Esophagus squamous epithelium (tissue), 5 donors: ENCODE results near the gene B3GALT5. TPM values are rescaled to one million over a fixed set of nuclear protein-coding genes. Genes with fewer than 3 reads are reported as not detected.

Source experiments
- DNase-seq: peaks from one replicate; lab custom pipeline; 2025; lab: John Stamatoyannopoulos, UW
- H3K27ac ChIP-seq, 4 donors: fragments of 200-600 bp; sonication (generic); one replicate each; pipeline ENCODE4 v1.5.1; 2016 to 2019; ENCODE audit warnings: mild to moderate bottlenecking in 1 of 4
- H3K27me3 ChIP-seq, 4 donors: fragments of 200-600 bp; sonication (generic); 1 replicate in 3 of 4; 2 replicates in 1 of 4; pipeline versions ENCODE4 v1.5.1 to v1.6.0; 2017 to 2021; ENCODE audit warnings: antibody characterized with exemption in 1 of 4
- H3K36me3 ChIP-seq, 3 donors: fragments of 200-600 bp; sonication (generic); one replicate each; pipeline ENCODE4 v1.5.1; 2016 to 2019
- H3K4me1 ChIP-seq, 3 donors: fragments of 200-600 bp; sonication (generic); one replicate each; pipeline ENCODE4 v1.5.1; 2017 to 2019
- H3K4me3 ChIP-seq, 4 donors: fragments of 200-600 bp; sonication (generic); 1 replicate in 3 of 4; 2 replicates in 1 of 4; pipeline ENCODE4 v1.5.1; 2016 to 2019; ENCODE audit warnings: mild to moderate bottlenecking in 2 of 4, moderate library complexity in 1 of 4
- H3K9me3 ChIP-seq, 3 donors: fragments of 200-600 bp; sonication (generic); one replicate each; pipeline ENCODE4 v1.5.1; 2016 to 2019
- CTCF ChIP-seq, 6 experiments: fragments of 450-650 bp in 4 of 6; fragments of 200-600 bp in 2 of 6; sonication (generic) in 2 of 6; IDR thresholded peaks; one replicate each; pipeline ENCODE4 v1.5.1; 2016 to 2019; ENCODE audit warnings: antibody characterized with exemption in 6 of 6, mild to moderate bottlenecking in 4 of 6, moderate library complexity in 4 of 6
- POLR2A ChIP-seq, 4 donors: fragments of 450-650 bp; IDR thresholded peaks; one replicate each; pipeline ENCODE4 v1.6.1; 2017; ENCODE audit warnings: antibody characterized with exemption in 4 of 4, mild to moderate bottlenecking in 4 of 4, moderate library complexity in 3 of 4
- WGBS, 2 donors: methylation state at CpG; one replicate each; pipeline ENCODE4 v1.1.5; 2018; 5-methylcytosine and 5-hydroxymethylcytosine counted together
- intact Hi-C: fragments of 100-400 bp; cut with DNase I; formaldehyde crosslinking; loops from one replicate; pipeline ENCODE4 v1.15.0; 2022
- total RNA-seq, 4 donors: library from RNA; depleted of rRNA; stranded (reverse); fragments of >200 nt; gene quantifications; one replicate each; pipeline ENCODE4 v1.1.0, GENCODE V29; 2016
- donor health status: DM: yes; HTN: yes; CAD: no.

The B3GALT5 gene
- total RNA-seq, 4 donors from 2014 or later = 0.19 to 2.6 (median 0.64) TPM

GRCh38 chr21:39671986-39672385 is 59.2 kb downstream of the B3GALT5 start:
- H3K27ac ChIP-seq = no peak overlapping the region
- intact Hi-C loops = no loop called here
- 82 to 86% methylated on average over 7 to 8 of the region's 8 CpGs for WGBS, 2 donors
- peaks cover 0 to 22% (median 0%) of the 10 kb centered on the region in 4 donors for H3K27me3 ChIP-seq
- no peaks in the 10 kb centered on the region for H3K9me3 ChIP-seq
- peaks cover 3 to 18% (median 10%) of the 10 kb centered on the region in 3 donors for H3K4me1 ChIP-seq
- H3K36me3 ChIP-seq = no peaks in the 10 kb centered on the region
- no peak overlapping the region for H3K4me3 ChIP-seq
- no peak for TF ChIP-seq POLR2A (IDR thresholded peaks at IDR 0.05)
- TF ChIP-seq CTCF (IDR thresholded peaks at IDR 0.05) = no peak
- no peak for DNase-seq

GRCh38 chr21:39673163-39673562 is 60.4 kb downstream of the B3GALT5 start:
- DNase-seq = no peak

GRCh38 chr21:39673736-39674135 is 61.0 kb downstream of the B3GALT5 start:
- 70 to 79% methylated on average over 10 to 11 of the region's 11 CpGs for WGBS, 2 donors
- no peak for DNase-seq
- H3K9me3 ChIP-seq = no peaks in the 10 kb centered on the region
- H3K27me3 ChIP-seq = peaks cover 0 to 10% (median 0%) of the 10 kb centered on the region in 4 donors
- no peak overlapping the region for H3K27ac ChIP-seq
- no peak overlapping the region for H3K4me3 ChIP-seq
- H3K36me3 ChIP-seq = no peaks in the 10 kb centered on the region
- peaks cover 3 to 20% (median 11%) of the 10 kb centered on the region in 3 donors for H3K4me1 ChIP-seq
- TF ChIP-seq POLR2A (IDR thresholded peaks at IDR 0.05) (no peak), CTCF (IDR thresholded peaks at IDR 0.05) (no peak)
- intact Hi-C loops = no loop called here

More at GRCh38 chr21:39673163-39673562, 60.4 kb downstream of the B3GALT5 start:
- Histone ChIP-seq H3K4me3 (no peak overlapping the region), H3K27ac (no peak overlapping the region), H3K36me3 (no peaks in the 10 kb centered on the region), H3K4me1 (peaks cover 3 to 20% (median 11%) of the 10 kb centered on the region in 3 donors), H3K9me3 (no peaks in the 10 kb centered on the region), H3K27me3 (peaks cover 0 to 16% (median 0%) of the 10 kb centered on the region in 4 donors)
- intact Hi-C loops = no loop called here
- WGBS, 2 donors = 91 to 92% methylated on average over 5 to 7 of the region's 9 CpGs
- TF ChIP-seq POLR2A (IDR thresholded peaks at IDR 0.05) (no peak), CTCF (IDR thresholded peaks at IDR 0.05) (no peak)

GRCh38 chr21:39674801-39675200 is 62.1 kb downstream of the B3GALT5 start:
- WGBS, 2 donors = 55 to 56% methylated on average over 7 to 10 of the region's 10 CpGs
- no peak overlapping the region for H3K4me3 ChIP-seq
- intact Hi-C loops = no loop called here
- peaks cover 3 to 20% (median 11%) of the 10 kb centered on the region in 3 donors for H3K4me1 ChIP-seq
- DNase-seq = no peak
- TF ChIP-seq POLR2A (IDR thresholded peaks at IDR 0.05) (no peak), CTCF (IDR thresholded peaks at IDR 0.05) (no peak)
- peaks cover 0 to 7% (median 0%) of the 10 kb centered on the region in 4 donors for H3K27me3 ChIP-seq
- H3K36me3 ChIP-seq = no peaks in the 10 kb centered on the region
- no peaks in the 10 kb centered on the region for H3K9me3 ChIP-seq
- H3K27ac ChIP-seq = no peak overlapping the region

GRCh38 chr21:39675590-39675989 is 62.9 kb downstream of the B3GALT5 start:
- no peak overlapping the region for H3K4me3 ChIP-seq
- DNase-seq = no peak
- H3K9me3 ChIP-seq = no peaks in the 10 kb centered on the region
- peaks cover 0 to 7% (median 0%) of the 10 kb centered on the region in 4 donors for H3K27me3 ChIP-seq
- intact Hi-C loops = no loop called here
- TF ChIP-seq POLR2A (IDR thresholded peaks at IDR 0.05) (no peak), CTCF (IDR thresholded peaks at IDR 0.05) (no peak)
- WGBS, 2 donors = 63 to 73% methylated on average over 9 to 10 of the region's 12 CpGs
- peaks cover 3 to 20% (median 11%) of the 10 kb centered on the region in 3 donors for H3K4me1 ChIP-seq
- peak overlapping the region in 3 of 4 donors; percentile 5 to 68 (median 26) for H3K27ac ChIP-seq
- no peaks in the 10 kb centered on the region for H3K36me3 ChIP-seq
